GM13977 (cell line): ENCODE measurements around the gene COL27A1.

Experiments used
- DNase-seq: peaks from one replicate; pipeline ENCODE4 v3.0.0; 2012; ENCODE audit warnings: low spot score
- in situ Hi-C: fragments of 300-500 bp; cut with MboI; formaldehyde crosslinking; loops from one replicate; pipeline ENCODE4 v1.12.0; 2022; ENCODE audit warnings: low sequenced_read_pairs, low pct_unique_long_range_greater_than_20kb, mixed read lengths, inconsistent platforms; ENCODE audit not compliant: unreplicated experiment
- TF ChIP-seq, protein P1 (sequence below): IDR thresholded peaks from 2 replicates; pipeline ENCODE4 v1.5.1; 2012; ENCODE audit warnings: mild to moderate bottlenecking, control low read depth; ENCODE audit not compliant: insufficient read depth; ENCODE audit errors: extremely low read depth, missing control alignments

Gene COL27A1

DNA sequence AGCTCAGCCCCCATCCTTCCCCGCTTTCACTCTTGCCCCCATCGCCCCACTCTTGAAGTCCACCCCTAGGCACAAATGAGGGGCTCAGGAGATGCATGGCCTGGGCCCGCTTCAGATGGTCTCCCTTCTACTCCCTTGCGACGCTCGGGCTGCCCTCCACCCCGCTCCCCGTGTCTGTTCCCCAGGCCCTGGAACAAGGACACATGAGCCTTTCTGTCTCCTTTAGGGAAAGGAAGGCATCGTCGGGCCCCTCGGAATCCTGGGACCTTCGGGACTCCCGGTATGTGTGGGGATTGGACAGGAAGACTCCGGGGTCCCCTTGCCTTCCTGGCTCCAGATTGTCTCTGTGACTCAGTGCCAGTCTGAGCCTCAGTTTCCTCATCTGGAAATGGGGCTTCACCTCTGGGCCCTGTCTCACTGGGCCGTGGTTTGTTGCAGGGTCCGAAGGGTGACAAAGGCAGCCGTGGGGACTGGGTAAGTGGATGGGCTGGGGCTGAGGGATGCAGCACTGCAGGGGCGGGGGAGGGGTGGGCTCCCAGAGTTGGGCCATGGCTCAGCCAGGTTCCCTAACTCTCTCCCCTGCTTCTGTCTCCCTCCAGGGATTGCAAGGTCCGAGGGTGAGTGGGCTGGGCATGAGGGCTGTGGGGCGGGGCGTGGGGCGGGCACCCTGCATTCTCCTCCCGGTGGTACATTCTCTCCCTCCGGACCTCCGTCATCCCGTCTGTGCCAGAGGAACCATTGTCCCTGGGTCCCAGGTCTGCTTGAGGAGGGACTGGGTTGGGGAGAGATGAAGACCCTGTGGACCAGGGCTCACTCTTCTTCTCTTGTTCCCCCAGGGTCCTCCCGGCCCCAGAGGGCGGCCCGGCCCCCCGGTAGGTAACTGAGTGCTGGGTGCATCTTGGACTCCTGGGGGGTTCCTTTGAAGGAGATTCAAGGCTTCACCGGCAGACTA lies 145.8 kb downstream of the COL27A1 start:
- in situ Hi-C loops, result no loop called here
- no peak for DNase-seq
- TF ChIP-seq, protein P1, sequence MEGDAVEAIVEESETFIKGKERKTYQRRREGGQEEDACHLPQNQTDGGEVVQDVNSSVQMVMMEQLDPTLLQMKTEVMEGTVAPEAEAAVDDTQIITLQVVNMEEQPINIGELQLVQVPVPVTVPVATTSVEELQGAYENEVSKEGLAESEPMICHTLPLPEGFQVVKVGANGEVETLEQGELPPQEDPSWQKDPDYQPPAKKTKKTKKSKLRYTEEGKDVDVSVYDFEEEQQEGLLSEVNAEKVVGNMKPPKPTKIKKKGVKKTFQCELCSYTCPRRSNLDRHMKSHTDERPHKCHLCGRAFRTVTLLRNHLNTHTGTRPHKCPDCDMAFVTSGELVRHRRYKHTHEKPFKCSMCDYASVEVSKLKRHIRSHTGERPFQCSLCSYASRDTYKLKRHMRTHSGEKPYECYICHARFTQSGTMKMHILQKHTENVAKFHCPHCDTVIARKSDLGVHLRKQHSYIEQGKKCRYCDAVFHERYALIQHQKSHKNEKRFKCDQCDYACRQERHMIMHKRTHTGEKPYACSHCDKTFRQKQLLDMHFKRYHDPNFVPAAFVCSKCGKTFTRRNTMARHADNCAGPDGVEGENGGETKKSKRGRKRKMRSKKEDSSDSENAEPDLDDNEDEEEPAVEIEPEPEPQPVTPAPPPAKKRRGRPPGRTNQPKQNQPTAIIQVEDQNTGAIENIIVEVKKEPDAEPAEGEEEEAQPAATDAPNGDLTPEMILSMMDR, result no peak

DNA sequence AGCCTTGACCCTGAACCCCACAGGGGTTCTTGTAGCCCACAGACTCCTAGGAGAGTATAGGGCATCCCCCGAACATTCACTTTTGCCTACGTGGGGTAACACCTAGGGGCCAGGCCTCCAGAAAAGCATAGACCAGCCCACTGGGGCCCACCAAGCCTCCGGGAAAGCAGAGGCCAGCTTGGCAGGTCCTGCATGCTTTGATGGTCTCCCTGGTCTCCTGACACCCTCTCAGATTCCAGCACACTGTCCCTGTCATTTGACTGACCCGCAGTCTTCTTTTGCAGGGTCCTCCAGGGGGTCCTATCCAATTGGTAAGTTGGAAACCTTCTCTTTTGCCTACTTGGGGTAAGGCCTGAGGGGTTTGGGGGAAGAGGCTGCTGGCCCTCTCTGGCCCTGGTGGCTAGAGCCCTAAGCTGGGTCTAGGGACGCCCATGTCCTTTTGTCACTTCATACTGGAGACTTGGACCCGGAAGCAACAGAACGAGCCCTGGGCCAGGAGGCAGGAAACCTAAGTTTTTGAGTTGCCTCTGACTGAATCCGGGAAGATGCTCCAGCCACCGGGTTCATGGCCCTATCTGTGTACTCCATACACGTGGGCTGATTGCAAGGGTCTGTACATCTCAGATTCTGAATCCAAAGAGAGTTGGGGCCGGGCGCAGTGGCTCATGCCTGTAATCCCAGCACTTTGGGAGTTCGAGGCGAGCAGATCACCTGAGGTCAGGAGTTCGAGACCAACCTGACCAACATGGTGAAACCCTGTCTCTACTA lies 146.6 kb downstream of the COL27A1 start:
- in situ Hi-C loops, result no loop called here
- DNase-seq, result no peak

DNA sequence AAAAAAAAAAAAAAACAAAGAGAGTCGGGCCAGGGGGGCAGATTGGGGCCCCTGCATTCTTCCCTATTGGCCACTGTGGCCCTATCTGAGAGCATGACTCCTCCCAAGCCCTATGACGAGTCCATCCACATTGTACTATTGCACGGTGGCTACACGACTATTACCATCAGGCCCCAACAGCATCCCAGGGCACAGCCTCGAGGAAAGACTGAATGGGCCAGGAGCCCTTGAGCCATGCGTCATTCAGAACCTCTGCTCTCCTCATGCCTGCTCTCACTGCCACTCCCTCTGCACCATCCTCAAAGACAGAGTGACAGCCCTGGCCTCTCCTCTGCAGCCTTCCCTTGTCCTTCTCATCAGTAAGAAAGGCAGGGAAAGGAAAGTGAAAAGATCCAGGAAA lies 147.4 kb downstream of the COL27A1 start:
- in situ Hi-C loops, result no loop called here
- TF ChIP-seq, protein P1, result no peak
- no peak for DNase-seq

More for the DNA sequence above, 146.6 kb downstream of the COL27A1 start:
- TF ChIP-seq, protein P1, result no peak

DNA sequence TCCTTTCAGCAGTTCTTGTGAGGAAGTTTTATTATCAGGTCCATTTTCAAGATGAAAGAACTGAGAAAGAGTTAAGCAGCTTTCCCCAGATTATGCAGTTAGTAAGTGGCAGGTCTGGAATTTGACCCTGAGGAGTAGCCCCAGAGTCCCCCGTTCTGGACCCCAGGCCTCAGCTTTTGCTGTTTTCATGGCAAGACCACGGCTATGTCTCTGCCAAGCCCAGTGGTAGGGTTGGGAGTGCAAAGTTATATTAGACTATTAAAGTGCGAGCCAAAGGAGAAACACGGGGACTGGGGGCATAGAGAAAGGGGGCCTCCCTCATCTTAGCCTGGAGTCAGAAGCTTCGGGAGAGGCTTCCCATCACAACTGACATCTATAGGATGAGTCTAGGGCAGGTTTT lies 148.2 kb downstream of the COL27A1 start:
- no peak for DNase-seq
- TF ChIP-seq, protein P1, result no peak
- in situ Hi-C loops, result no loop called here

DNA sequence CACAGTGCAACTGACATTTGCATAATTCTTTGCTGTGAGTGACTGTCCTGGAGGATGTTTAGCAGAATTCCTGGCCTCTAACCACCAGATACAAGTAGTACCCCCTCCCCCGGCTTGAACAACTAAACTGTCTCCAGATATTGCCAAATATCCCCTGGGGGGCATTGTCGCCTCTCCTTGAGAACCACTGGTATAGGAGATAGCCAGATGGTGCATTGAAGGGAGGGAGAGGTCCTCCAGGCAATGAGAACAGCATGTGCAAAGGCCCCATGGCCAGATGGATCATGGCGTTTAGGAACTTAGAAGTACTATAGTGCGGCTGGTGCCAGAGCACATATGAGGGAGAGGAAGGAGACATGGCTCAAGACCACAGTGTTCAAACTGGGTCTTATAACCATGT lies 148.6 kb downstream of the COL27A1 start:
- TF ChIP-seq, protein P1, result no peak
- DNase-seq, result no peak
- in situ Hi-C loops, result no loop called here

DNA sequence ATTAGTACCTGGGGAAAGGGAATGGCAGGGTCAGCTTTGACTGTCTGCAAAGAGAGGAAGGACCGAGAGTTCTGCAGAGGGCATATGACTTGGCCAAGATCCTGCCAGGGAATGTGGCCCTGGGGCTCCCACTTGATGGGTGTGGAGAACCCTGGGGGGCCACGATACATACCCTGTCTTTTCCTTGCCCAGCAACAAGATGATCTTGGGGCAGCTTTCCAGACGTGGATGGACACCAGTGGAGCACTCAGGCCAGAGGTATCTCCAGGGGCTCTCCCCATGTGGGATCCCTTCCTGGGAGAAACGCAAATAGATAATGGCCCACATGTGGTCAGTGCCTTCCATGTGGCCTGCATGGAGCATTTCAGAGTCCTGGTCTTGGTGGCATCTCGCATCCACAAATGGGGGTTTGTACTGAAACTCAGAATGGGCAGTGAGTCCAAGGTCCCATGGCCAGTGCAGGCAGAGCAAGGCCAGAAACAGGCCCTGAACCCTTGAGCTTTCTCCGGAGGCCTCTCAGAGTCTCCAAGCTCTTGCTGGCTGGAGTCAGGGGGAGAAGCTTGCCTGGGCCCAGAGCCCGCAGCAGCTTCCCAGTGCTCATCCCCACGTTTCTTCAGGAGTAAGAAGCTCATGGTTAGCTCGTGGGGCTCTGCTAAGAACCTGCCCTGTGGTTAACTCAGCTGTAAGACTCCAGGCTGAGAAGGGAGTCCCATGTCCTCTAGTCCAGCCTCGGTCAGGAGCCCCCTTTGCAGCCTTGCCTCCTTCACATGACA lies 149.3 kb downstream of the COL27A1 start:
- in situ Hi-C loops, result no loop called here

More for the DNA sequence above, 149.3 kb downstream of the COL27A1 start:
- TF ChIP-seq, protein P1, result no peak
- DNase-seq, result no peak
